Measurements from ENCODE around the gene MAN2B2. TPM values are rescaled to one million over a fixed set of nuclear protein-coding genes. Genes with fewer than 3 reads are reported as not detected.

The MAN2B2 gene
- polyA plus RNA-seq, 4 donors, result 17.3 to 19.2 (median 18.7) TPM

DNA sequence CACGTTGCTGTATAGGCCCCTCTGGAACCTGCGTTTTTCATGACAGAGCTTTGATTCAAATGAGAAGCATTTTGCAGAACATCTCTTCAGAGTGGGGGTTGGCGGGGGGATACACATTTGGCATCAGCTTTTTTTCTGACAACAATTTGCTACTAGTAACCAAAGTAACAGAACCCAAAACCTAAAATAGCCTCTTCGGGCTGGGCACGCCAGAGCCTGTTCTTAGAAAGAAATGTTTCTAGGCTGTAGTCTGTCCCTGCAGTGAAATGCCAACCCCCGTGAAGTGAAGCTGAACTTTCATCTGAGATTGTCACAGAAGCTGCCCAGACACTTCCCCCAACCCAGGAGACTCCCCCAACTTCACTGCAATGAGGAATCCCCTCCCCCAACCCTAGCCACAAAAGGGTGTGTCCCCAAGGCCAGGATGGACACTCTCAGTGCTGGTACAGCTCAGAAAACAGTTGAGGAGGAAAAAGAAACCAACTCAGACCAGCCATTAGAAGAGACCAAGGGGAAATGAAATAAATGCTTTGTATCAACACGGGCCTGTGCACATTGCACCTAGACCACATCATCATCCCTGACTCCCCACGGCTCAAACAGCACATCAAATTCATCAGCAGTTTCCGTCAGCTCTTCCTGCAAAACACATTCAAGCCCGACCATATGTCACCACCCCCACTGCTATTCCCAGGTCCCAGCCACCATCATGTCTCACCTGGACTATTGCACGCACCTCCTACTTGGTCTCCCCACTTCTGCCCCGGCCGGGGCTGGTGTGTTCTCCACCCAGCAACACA is 8.4 kb upstream of the MAN2B2 start:
- DNase-seq (ENCODE audit: low read depth in 4 of 4, low spot score in 3 of 4), result no peak

DNA sequence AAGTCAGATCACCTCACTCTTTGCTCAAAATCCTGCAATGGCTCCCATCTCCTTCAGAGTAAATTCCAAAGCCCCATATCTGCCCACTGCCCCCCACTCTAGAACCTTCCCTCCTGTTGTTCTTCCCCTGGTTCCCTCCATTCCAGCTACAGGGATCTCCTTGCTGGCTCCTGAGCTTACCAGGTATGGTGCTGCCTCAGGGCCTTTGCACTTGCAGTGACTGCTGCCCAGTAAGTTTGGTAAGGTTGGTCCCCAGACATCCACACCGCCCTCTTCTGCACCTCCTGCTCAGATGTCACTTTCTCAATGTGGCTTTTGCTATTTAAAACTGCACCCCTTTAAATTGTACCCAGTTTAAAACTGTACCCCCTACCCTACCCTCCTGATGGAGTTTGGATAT is 7.8 kb upstream of the MAN2B2 start:
- DNase-seq (ENCODE audit: low read depth in 4 of 4, low spot score in 3 of 4), result no peak

DNA sequence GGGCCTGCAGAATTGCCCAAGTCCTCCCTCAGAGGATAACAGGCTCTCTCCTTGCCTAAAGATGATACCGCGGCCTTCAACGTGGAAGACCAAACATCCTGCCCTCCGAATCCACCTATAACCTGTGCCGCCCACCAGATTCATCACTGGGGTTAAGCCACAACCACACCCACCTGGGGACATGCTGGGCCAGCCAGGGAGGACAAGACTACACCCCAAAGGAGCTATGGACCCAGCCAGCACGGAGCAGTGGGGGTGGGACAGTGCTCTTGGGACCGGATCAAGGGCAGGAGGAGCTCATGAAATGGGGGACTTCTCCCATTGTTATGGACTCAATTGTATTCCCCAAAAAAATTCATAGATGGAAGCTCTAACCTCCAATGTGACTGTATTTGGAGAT is 6.8 kb upstream of the MAN2B2 start:
- no peak for DNase-seq (ENCODE audit: low read depth in 4 of 4, low spot score in 3 of 4)

DNA sequence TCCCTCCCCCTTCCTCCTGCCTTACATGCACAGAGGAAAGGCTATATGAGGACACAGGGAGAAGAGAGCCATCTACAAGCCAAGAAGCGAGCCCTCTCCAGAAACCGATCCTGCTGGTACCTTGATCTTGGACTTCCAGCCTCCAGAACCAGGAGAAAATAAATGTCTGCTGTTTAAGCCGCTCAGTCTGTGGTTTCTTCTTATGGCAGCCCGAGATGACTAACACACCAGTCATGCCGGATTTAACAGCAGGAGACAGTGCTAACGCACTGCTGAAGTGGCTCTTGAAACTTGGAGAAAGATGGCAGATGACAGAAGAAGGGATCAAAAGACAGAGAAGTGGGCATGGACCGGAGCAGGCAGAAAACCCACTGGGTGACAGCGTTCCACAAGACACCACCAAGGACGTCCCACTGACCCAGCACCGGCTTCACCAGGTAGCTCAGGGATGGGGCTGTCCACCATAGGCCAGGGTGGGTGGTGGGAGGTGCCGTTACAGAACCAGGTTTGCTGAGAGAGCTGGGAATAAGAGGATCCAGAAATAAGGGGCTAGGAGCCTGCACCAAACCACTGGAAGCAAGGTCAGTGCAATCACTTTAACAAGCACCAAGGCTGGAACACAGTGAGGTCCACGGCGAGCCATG is 6.2 kb upstream of the MAN2B2 start:
- no peak for DNase-seq (ENCODE audit: low read depth in 4 of 4, low spot score in 3 of 4)

DNA sequence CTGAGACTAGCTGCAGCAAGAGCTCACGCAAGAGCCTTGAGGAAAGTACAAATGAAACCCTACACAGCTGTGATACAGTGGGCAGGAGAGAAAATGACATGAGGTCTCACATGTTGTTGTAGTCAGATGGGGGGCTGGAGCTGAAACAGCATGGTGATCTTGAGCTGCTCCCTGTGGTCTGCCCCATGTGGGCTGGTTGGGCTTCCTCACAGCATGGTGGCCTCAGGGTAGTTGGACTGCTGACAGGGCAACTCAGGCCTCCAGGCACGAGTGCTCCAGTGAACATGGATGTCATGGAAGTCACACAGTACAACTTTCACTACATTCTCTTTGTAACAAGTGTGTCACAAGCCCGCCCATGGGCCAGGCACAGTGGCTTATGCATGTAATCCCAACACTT is 3.4 kb upstream of the MAN2B2 start:
- no peak for DNase-seq (ENCODE audit: low read depth in 4 of 4, low spot score in 3 of 4)

DNA sequence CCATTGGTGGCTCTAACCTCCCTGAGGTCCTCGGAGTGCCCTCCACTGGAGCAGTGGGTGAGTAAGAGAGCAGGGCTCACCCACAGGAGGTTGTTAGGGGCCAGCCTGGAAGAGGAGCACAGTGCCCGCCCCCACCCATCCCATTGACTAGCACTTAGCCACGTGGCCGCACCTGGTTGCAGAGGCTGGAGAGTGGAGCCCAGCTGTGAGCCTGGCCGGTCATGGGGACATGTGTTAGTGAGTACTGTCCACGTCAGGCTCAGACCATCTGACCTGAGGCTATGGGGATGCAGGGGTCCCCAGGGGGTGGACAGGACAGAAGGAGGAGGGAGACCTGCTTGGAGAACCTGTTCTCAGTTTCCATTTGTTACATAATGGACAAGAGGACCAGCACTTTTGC is 1.4 kb upstream of the MAN2B2 start:
- DNase-seq (ENCODE audit: low read depth in 4 of 4, low spot score in 3 of 4), result no peak

DNA sequence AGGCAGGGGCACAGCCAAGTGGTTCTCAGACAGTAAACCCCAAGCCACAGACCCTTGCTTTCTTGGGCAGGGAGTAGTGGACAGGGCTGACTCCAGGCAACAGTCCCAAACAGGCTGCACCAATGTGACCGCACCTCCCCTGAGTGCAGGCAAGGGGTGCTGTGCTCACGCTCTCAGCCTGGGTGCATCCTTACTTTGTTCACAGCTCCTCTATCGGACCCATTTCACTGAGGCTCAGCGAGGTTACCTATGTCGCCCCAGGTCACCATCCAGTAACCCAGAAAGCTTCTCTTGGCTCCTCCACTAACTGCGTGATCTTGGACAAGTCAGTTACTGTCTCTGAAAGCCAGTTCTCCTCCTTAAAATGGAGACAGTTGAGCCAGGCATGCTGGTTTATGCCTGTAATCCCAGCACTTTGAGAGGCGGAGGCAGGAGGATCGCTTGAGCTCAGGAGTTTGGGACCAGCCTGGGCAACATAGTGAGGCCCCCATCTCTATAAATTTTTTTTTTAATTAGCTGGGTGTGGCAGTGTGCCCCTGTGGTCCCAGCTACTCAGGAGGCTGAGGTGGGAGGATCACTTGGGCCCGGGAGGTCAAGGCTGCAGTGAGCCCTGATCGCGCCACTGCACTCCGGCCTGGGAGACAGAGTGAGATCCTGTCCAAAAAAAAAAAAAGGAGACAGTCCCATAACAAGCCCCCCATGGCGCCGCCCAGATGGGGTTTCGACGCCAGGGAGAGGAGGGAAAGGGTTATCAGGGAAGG is 823 bp upstream of the MAN2B2 start:
- no peak for DNase-seq (ENCODE audit: low read depth in 4 of 4, low spot score in 3 of 4)

DNA sequence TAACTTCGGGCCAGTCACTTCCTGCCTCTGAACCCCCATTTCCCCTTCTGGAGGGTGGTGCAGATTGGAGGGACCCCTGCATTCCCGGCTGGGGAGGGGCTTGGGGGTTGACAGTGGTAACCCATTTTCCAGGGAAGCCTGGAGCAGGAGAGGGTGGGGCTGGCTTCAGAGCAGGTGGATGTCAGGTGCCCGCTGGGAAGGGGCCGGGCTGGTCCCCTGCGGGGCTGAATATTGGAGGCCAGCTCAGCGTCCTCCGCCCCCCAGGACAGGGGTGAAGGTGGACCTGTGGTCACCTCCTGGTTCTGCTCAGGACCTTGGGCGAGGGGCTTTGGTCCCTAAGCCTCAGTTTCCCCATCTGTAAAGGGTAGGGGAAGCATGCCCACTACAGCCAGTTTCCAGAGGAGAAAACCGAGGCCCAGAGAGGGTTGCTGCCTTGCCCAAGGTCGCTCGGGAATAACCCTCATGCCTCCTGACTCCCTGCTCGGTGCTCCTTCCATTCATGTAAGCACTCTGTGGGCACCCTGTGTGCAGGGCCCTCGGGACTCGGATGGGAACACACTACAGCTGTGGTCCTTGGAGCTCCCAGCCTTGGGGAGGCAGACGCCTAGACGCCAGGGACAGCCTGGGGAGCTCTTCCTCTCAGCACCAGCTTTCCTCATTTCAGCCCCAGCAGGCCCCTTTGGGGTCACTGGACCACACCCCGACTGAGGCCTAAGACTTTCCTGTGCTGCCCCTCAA is 683 bp downstream of the MAN2B2 start:
- no peak for DNase-seq (ENCODE audit: low read depth in 4 of 4, low spot score in 3 of 4)

DNA sequence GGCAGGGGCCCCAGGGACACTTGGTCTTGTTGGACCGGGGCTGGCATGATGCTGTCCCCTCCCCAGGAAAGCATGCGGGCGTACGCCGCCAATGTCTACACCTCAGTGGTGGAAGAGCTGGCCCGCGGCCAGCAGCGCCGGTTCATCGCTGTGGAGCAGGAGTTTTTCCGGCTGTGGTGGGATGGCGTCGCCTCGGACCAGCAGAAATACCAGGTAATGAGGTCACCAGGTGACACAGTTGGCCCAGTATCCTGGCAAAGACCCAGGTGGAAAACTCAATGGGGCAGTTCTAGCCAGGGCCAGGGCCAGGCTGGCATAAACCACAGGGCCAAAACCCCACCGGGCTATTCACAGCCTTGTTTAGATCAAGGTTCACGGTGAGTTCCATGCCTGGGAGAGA is 1.5 kb downstream of the MAN2B2 start:
- no peak for DNase-seq (ENCODE audit: low read depth in 4 of 4, low spot score in 3 of 4)

DNA sequence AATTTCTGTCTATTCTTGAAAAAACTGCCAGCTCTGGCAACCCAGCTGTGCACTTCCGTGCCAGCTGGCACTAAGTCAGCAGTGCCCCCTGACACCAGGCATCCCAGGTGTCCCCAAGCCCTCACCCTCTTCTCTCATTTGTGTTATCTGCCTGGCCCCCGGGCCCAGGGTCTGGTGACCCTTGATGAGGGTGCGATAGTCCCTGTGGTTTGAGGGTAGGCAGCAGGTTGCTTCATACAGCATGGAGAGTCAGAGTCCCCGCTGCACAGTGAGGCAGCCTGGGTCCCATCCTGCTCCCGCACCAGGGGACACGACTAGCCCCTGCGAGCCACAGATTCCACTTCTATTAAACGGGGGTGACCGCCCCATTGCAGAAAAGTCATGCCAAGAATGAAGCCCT is 1.9 kb downstream of the MAN2B2 start:
- no peak for DNase-seq (ENCODE audit: low read depth in 4 of 4, low spot score in 3 of 4)

DNA sequence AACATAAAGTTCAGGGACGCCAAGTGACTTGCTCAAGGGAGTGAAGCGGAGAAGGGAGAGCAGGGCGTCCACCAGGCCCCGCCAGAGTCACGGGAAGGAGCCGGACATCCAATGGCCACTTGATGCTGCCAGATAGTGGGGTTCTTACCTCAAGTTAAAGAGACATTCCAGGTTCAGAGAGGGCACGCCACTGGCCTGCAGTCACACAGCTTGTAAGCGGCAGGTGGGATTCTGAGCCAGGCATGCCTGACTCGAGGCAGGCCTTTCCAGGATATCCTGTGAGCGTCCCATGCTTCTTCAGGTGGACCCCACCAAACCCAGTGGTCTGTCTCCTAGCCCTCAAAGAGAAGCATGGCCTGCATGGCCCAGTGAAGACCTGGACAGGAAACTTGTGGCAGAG is 2.4 kb downstream of the MAN2B2 start:
- DNase-seq (ENCODE audit: low read depth in 4 of 4, low spot score in 3 of 4), result no peak

DNA sequence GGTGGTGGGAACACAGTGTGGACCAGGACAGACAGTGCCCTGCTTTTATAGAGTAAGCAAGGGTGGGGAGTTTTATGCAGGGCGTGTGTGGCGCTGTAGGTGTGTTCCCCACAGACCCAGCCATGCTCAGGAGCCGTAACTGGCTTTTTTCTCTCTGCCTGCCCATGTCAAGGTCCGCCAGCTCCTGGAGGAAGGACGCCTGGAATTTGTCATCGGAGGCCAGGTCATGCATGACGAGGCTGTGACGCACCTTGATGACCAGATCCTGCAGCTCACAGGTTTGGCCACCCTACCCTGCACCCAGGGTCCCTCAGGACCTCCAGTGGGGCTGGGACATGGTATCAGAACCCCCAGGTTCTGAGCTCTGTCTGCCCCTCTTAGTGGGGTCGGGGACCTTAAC is 3.2 kb downstream of the MAN2B2 start:
- DNase-seq (ENCODE audit: low read depth in 4 of 4, low spot score in 3 of 4), result no peak

DNA sequence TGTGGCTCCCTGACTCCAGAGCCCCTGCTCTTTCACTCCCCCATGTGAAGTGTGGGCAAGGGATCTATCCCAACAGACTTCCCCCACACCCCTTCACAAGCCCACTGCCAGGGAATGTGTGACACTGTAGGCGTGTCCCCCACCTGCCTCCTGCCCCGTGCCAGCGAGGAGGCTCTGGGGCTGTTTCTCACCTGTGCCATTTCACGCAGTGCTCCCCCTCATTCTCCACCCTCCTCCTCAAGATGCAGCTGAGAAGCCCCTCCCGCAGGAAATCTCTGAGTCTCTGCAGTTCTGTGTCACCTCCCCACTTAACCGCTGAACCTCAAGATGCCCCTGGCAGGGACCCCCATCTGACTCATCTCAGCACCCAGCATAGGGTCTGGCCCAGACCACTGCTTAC is 5.4 kb downstream of the MAN2B2 start:
- no peak for DNase-seq (ENCODE audit: low read depth in 4 of 4, low spot score in 3 of 4)

DNA sequence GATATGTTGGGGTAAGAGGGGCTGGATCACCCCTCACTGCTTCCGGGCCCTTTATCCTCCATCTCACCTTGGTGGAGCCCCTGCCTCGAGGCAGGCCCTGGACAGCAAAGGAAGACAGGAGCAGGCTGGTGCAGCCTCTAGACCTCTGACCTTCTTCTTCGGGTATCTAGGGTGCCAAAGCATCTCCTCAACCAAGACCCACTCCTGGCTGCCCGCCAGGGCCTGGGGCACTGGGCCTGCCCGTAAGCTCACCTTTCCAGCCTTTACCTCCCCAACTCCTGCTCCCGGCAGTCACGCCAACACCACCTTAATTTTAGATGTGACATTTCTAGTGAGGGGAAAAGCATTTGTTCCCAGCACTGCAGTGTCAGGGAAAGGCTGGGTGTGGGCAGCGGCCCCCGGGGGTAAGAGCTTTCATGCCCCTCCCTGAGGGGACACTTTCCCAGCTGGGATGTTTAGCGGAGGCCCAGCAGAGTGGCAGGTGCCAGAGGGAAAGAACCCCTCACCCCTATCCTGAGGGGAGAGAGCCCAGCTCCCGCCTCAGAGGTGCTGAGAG is 6.7 kb downstream of the MAN2B2 start:
- DNase-seq (ENCODE audit: low read depth in 4 of 4, low spot score in 3 of 4), result no peak

DNA sequence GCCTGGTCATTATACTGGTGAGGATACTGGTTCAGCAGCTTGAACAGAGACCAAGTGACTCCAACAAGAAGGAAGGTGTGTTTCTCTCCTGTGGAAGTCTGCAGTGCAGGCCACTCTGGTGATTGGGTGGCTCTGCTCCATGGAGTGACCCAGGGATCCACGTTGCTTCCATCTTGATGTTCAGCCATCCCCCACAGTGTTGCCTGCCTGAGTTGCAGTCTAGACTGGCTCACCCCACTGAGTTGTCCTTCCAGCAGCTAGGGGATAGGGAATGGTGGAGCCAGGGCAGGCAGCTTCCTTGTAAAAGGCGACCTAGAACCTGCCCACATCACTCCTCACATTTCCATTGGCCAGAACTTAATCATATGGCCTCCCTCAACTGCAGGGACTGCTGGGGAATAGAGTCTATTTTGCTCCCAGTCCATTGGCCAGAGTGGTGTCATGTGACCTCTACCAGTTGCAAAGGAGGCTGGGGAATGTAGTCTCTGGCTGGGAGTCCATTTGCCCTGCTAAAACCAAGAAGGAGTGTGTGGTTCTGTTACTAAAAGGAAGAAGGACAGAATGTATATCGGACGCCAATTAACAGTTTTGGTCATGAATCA is 8.0 kb downstream of the MAN2B2 start:
- no peak for DNase-seq (ENCODE audit: low read depth in 4 of 4, low spot score in 3 of 4)

DNA sequence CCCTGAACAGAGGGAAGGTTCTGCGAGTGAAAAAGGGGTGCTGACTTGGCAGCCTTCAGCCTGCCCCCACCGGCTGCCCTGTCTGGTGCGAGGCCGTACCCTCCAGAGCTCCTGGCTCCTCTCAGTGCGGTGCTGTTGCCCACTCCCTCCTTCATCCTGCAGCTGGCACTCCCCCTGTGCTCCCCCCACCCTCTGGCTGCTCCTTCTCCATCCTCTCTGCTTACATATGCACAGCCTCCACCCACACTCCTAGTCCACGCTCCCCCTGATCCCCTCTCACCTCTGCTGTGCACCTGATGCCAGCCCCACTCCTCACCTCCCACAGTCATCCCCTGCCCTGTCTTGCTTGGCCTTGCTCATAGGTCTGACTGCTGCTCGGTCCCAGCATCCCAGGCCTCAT is 9.9 kb downstream of the MAN2B2 start:
- DNase-seq (ENCODE audit: low read depth in 4 of 4, low spot score in 3 of 4), result no peak

DNA sequence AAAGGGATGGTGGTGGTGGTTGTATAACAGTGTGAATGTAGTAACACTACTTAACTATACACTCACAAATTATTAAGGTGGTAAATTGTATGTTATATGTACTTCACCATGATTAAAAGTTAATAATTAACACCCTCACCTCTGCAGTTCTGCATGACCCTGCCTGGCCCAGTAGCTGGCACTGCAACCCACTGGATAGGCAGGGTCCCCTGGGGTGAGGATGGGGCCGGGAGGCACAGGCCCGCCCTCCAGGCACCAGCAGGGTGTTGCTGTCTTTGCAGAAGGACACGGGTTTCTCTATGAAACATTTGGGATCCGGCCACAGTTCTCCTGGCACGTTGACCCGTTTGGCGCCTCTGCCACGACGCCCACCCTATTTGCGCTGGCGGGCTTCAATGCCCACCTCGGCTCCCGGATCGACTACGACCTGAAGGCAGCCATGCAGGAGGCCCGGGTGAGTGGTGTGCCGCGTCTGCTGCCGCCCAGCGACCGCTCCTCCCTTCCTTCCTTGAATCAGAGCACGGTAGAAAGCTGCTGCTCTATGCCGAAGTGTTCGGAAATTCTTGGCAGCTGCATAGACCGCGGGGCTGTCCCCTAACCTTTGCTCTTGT is 11.8 kb downstream of the MAN2B2 start:
- DNase-seq (ENCODE audit: low read depth in 4 of 4, low spot score in 3 of 4), result no peak

DNA sequence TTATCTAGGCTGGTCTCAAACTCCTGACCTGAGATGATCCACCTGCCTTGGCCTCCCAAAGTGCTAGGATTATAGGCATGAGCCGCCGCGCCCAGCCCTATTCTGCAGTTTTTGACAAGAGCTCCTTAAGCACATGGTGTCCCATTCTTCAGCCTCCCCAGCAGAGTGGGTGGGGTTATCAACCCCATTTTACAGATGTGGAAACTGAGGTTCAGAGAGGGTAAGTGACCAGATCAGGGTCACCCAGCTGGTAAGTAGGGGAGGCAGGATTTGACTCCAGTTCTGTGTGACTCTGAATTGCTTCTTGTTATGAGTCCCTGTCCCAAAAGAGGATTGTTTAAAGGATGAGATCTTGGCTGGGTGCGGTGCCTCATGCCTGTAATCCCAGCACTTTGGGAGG is 14.5 kb downstream of the MAN2B2 start:
- no peak for DNase-seq (ENCODE audit: low read depth in 4 of 4, low spot score in 3 of 4)

DNA sequence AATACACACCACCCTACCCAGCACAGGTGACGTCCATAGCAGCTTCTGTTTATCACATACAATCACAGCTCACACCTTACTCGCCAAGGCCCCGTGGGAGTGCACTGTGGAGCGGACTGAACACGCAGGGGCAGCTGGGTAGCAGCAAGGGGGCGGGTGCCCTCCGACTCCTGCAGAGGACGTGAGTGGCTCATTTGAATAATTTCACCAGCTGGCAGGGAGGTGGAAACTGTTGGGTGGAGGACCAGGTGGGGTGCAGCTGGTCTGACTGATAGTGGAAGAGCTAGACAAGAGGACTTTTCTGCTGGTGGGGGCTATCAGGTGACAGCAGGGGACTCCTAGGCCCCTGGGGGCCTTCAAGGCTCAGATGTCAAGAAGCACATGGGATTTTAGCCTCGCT is 16.3 kb downstream of the MAN2B2 start:
- no peak for DNase-seq (ENCODE audit: low read depth in 4 of 4, low spot score in 3 of 4)

DNA sequence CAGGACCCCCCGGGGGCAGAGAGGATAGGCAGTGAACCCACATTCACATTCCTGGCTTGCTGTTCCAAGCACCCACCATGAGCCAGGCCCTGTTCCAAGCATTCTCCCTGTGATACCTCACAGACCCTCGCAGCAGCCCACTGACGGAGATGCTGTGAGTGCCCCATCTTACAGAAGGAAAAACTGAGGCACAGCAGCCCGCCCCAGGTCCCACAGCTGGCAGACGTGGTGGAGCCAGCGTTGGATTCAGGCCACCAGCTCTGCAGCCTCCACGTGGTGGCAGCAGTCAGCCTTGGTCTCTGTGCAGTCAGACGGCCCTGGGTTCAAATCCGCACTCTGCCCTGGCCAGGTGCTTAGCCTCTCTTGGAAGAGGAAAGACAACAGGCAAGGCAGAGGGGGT is 16.8 kb downstream of the MAN2B2 start:
- DNase-seq (ENCODE audit: low read depth in 4 of 4, low spot score in 3 of 4), result no peak
